ENCODE results near the gene ANXA1.

DNA sequence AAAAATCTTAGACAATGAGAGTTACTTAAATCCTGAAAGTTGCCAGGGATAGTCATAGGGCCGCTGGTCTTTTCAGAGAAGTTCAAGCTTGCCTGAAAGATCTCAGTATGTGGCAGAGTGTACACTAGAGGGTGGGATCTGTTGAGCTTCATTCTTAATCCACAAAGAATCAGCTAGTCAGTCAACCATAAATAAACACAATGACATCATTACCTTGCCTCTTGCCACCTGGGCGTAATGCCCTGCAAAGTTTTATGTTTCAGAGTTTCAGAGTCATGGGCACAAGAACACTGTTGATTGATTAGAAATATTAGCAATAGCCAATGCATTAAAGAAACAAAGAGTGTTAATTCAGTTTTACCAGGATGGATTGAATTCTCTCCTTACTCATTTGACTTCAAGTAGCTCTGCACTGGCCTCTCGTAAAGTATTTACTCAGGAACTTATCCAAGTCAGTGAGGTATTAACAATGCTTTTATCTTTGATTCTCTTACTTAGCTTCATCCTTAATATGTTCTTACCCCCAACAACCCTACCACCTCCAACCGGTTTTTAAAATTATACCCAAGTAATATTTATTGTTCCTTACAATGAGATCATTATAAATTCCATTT is 14.3 kb upstream of the ANXA1 start:
- TF ChIP-seq, protein P1, sequence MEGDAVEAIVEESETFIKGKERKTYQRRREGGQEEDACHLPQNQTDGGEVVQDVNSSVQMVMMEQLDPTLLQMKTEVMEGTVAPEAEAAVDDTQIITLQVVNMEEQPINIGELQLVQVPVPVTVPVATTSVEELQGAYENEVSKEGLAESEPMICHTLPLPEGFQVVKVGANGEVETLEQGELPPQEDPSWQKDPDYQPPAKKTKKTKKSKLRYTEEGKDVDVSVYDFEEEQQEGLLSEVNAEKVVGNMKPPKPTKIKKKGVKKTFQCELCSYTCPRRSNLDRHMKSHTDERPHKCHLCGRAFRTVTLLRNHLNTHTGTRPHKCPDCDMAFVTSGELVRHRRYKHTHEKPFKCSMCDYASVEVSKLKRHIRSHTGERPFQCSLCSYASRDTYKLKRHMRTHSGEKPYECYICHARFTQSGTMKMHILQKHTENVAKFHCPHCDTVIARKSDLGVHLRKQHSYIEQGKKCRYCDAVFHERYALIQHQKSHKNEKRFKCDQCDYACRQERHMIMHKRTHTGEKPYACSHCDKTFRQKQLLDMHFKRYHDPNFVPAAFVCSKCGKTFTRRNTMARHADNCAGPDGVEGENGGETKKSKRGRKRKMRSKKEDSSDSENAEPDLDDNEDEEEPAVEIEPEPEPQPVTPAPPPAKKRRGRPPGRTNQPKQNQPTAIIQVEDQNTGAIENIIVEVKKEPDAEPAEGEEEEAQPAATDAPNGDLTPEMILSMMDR (IDR thresholded peaks at IDR 0.05) = no peak
- TF ChIP-seq POLR2A (IDR thresholded peaks at IDR 0.05) = no peak
